Transverse colon (tissue), 4 donors: Measurements from ENCODE around the gene AMFR. TPM values are rescaled to one million over a fixed set of nuclear protein-coding genes. Genes with fewer than 3 reads are reported as not detected.

Source experiments
- DNase-seq: peaks from one replicate; pipeline ENCODE4 v3.0.0-alpha.2; 2019
- H3K27ac ChIP-seq, 4 donors: fragments of 200-600 bp; sonication (generic); 2 replicates each; pipeline ENCODE4 v1.5.1; 2016 to 2018; ENCODE audit warnings: inconsistent platforms in 4 of 4
- H3K27me3 ChIP-seq: fragments of 200-600 bp; sonication (generic); 2 replicates; pipeline ENCODE4 v1.5.1; 2017; ENCODE audit warnings: inconsistent platforms
- H3K36me3 ChIP-seq, 4 donors: fragments of 200-600 bp; sonication (generic); 2 replicates each; pipeline ENCODE4 v1.5.1; 2017 to 2019; ENCODE audit warnings: inconsistent platforms in 4 of 4
- H3K4me1 ChIP-seq, 4 donors: fragments of 200-600 bp; sonication (generic); 2 replicates each; pipeline ENCODE4 v1.5.1; 2017 to 2020; ENCODE audit warnings: inconsistent platforms in 4 of 4
- H3K4me3 ChIP-seq, 4 donors: fragments of 200-600 bp; sonication (generic); 1 replicate in 1 of 4; 2 replicates in 3 of 4; pipeline versions ENCODE4 v1.5.1 to v1.6.1; 2017 to 2019; ENCODE audit warnings: inconsistent platforms in 4 of 4
- H3K9me3 ChIP-seq, 2 donors: fragments of 200-600 bp; sonication (generic); 2 replicates each; pipeline ENCODE4 v1.5.1; 2017 to 2019; ENCODE audit warnings: inconsistent platforms in 2 of 2
- EP300 ChIP-seq: sonication (generic); formaldehyde crosslinking; IDR thresholded peaks from one replicate; pipeline ENCODE4 v1.6.1; 2017; ENCODE audit warnings: antibody characterized with exemption, low read depth
- POLR2A ChIP-seq: fragments of 450-650 bp; IDR thresholded peaks from one replicate; pipeline ENCODE4 v1.6.1; 2016; ENCODE audit warnings: antibody characterized with exemption, mild to moderate bottlenecking, moderate library complexity
- POLR2AphosphoS5 ChIP-seq, 3 donors: sonication (generic); formaldehyde crosslinking; IDR thresholded peaks; one replicate each; pipeline ENCODE4 v1.6.1; 2016; ENCODE audit warnings: antibody characterized with exemption in 3 of 3
- WGBS, 2 donors: methylation state at CpG; one replicate each; pipeline ENCODE4 v1.1.5; 2018; ENCODE audit warnings: low coverage in 1 of 2; 5-methylcytosine and 5-hydroxymethylcytosine counted together
- in situ Hi-C, 4 donors: fragments of 200-750 bp; cut with MboI; loops; one replicate each; pipeline versions ENCODE4 v1.15.0 to v1.15.1; 2017; ENCODE audit warnings: low sequenced_read_pairs in 3 of 4, low pct_ligation_motif_present in 1 of 4, low pct_unique_long_range_greater_than_20kb in 1 of 4
- intact Hi-C: fragments of 100-400 bp; cut with DNase I; formaldehyde crosslinking; loops from one replicate; pipeline ENCODE4 v1.15.1; 2023; ENCODE audit warnings: low total_unique reads
- total RNA-seq, 4 donors: library from RNA; depleted of rRNA; stranded (reverse); fragments of >200 nt; gene quantifications; one replicate each; pipeline ENCODE4 v1.1.0, GENCODE V29; 2016
- TF ChIP-seq, protein P1 (sequence below), 5 experiments: fragments of 200-600 bp in 3 of 5; fragments of 450-650 bp in 2 of 5; sonication (generic) in 3 of 5; IDR thresholded peaks; 1 replicate in 2 of 5; 2 replicates in 3 of 5; pipeline ENCODE4 v1.5.1; 2016 to 2017; ENCODE audit warnings: antibody characterized with exemption in 5 of 5, inconsistent platforms in 3 of 5, mild to moderate bottlenecking in 2 of 5, moderate library complexity in 1 of 5

AMFR gene
- total RNA-seq, 4 donors from 2014 or later, result 60.7 to 156 (median 114) TPM

DNA sequence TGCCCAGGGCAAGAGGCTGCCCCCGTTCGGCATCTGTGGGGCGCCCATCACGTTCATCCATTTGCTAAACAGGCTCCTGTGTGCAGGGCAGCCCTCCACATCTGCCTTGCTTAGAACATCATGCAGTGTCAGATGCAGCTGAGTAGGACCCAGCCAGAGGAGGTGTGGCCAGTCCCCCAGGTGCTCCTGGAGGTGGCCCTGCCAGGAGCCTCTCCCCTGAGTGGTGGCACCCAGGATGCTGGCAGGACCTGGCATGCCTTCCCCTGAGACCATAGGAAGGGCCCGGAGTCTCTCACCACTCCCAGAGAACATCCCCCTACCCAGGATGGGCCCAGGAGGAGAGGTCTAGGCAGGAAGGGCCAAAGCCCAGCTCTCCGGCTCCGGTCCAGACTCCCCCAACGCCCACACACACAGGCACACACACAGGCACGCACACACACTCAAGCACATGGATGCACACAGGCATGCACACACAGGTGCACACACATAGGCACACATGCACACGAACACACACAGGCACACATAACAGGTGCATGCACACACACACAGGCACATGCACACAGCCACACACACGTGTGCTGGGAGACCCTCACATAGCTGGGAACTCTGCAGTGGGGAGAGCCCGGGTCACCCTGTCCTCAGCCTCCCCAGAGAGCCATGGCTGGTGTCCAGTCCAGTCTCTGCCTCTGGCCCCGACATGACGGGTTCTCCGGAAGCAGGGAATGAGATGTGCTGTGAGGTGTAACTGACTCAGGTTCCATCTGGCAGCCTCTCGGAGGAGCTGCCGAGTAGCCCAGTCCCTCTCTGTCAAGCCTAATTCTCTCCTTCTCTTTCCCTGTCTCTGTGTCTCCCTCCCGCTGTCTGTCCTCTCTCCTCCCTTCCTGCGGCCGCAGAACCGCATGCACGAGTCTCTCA lies 74.6 kb downstream of the AMFR start:
- in situ Hi-C loops, result no loop called here
- intact Hi-C loops, result no loop called here
- TF ChIP-seq, protein P1, sequence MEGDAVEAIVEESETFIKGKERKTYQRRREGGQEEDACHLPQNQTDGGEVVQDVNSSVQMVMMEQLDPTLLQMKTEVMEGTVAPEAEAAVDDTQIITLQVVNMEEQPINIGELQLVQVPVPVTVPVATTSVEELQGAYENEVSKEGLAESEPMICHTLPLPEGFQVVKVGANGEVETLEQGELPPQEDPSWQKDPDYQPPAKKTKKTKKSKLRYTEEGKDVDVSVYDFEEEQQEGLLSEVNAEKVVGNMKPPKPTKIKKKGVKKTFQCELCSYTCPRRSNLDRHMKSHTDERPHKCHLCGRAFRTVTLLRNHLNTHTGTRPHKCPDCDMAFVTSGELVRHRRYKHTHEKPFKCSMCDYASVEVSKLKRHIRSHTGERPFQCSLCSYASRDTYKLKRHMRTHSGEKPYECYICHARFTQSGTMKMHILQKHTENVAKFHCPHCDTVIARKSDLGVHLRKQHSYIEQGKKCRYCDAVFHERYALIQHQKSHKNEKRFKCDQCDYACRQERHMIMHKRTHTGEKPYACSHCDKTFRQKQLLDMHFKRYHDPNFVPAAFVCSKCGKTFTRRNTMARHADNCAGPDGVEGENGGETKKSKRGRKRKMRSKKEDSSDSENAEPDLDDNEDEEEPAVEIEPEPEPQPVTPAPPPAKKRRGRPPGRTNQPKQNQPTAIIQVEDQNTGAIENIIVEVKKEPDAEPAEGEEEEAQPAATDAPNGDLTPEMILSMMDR (IDR thresholded peaks at IDR 0.05), result no peak
- TF ChIP-seq POLR2A (no peak), EP300 (no peak), POLR2AphosphoS5 (IDR thresholded peaks at IDR 0.05) (no peak)

DNA sequence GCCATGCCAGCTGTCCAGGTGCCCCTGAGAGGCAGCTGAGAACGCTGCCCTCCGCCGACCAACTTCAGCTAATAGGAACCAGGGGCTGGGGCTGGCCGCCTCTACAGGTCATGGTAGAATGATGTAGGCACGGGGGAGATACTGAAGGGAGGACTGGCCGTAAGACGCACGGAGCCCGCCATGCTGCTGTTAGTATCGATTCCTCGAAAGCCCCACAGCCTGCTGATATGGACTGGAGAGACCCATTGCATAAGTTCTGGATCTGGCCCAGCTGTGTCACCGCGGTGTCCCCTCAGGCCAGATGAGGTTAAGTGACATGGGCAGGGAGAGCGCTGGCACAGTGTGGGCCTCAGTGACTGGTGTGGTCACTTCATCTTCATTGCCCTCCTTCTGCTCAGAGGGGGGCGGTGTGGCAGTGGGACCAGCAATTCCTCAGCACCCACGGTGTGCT lies 75.6 kb downstream of the AMFR start:
- Histone ChIP-seq H3K27me3 (no peaks in the 10 kb centered on the region), H3K9me3 (no peaks in the 10 kb centered on the region), H3K4me3 (no peak overlapping the region), H3K27ac (no peak overlapping the region), H3K36me3 (no peaks in the 10 kb centered on the region), H3K4me1 (no peaks in the 10 kb centered on the region)
- intact Hi-C loops (no loop called here), in situ Hi-C loops (no loop called here)
- DNase-seq, result no peak
- WGBS, 2 donors, result 93 to 94% methylated on average over 5 to 16 of the region's 16 CpGs
- no peak for TF ChIP-seq EP300
- no peak for TF ChIP-seq POLR2AphosphoS5 (IDR thresholded peaks at IDR 0.05)
- TF ChIP-seq POLR2A, result no peak
- TF ChIP-seq, protein P1 (IDR thresholded peaks at IDR 0.05), result no peak

More for the DNA sequence above, 74.6 kb downstream of the AMFR start:
- no peaks in the 10 kb centered on the region for H3K27me3 ChIP-seq
- peaks cover 0 to under 1% (median 0%) of the 10 kb centered on the region in 4 donors for H3K4me1 ChIP-seq
- H3K4me3 ChIP-seq, result no peak overlapping the region
- DNase-seq, result no peak
- H3K27ac ChIP-seq, result no peak overlapping the region
- no peaks in the 10 kb centered on the region for H3K36me3 ChIP-seq
- WGBS, 2 donors, result 88 to 89% methylated on average over 6 to 22 of the region's 22 CpGs
- no peaks in the 10 kb centered on the region for H3K9me3 ChIP-seq

DNA sequence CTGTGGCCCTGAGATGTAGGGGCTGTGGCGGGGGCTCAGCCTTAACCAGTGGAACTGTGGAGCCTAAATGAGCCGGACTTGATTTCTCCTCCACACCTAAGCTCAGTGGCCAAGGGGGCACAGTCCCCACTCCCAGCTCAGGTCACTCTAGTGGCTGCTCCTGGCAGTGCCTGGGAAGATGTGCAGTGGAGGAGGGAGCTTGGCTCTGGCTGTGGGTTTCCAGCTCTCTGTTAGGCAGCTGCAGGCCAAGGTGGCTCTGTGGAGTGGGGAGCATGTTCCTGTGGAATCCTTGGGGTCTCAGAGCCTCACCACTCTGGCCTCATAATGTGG lies 76.3 kb downstream of the AMFR start:
- H3K27ac ChIP-seq, result no peak overlapping the region
- no peaks in the 10 kb centered on the region for H3K27me3 ChIP-seq
- DNase-seq, result no peak
- TF ChIP-seq EP300 (no peak), POLR2AphosphoS5 (IDR thresholded peaks at IDR 0.05) (no peak), POLR2A (no peak)
- TF ChIP-seq, protein P1 (IDR thresholded peaks at IDR 0.05), result no peak
- in situ Hi-C loops (no loop called here), intact Hi-C loops (no loop called here)
- no peak overlapping the region for H3K4me3 ChIP-seq
- no peaks in the 10 kb centered on the region for H3K4me1 ChIP-seq
- no peaks in the 10 kb centered on the region for H3K36me3 ChIP-seq
- no peaks in the 10 kb centered on the region for H3K9me3 ChIP-seq
- whole genome bisulfite sequencing, 2 donors, result 94% methylated on average over 2 of the region's 2 CpGs; no CpG with 5 or more reads in 1 of the 2 donors

DNA sequence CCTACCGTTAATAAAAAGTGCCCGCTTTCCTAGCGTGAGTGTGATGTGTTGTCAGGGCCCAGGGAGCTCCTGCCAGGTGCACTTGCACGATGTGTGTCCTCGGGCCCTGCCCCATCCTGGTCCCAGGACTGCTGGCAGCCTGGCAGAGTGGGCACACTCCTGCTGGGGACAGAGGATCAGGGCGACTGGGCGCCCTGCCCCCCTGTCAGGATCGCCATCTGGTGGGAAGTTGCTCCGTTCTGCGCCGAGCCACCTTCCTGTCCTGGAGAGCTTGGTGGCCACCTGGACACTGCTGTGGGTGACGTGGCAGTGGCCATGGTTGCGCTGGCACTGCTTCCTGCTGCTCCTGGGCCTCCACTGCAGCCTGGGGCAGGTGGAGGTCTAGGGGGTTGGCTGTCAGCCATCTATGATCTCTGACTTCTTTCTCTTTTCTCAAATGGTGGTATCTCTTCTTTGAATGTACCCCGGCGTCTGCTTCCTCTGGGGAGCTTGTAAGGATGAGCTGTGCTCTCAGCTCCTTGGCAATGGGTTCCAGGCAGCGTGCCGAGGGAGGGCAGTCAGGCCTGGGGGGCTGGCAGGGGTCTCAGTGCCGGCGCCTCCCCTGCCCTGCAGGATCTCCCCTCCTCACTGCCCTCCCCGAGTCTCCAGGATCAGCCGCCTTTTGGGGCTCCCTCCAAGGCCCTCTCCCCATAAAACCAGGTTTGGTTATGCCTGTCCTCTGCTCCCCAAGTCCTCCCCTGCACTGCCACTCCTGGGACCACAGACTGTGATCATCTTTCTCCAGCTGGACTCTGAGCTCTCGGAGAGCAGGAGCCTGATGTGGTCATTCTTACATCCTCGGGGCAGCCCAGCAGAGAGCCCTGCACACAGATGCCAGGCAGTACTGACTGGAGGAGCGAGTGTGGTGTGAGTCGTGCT lies 76.9 kb downstream of the AMFR start:
- no peak for DNase-seq
- TF ChIP-seq POLR2AphosphoS5 (IDR thresholded peaks at IDR 0.05) (no peak), EP300 (no peak), POLR2A (no peak)
- TF ChIP-seq, protein P1 (IDR thresholded peaks at IDR 0.05), result no peak
- 87 to 88% methylated on average over 3 to 25 of the region's 25 CpGs for WGBS, 2 donors
- H3K9me3 ChIP-seq, result no peaks in the 10 kb centered on the region
- intact Hi-C loops (no loop called here), in situ Hi-C loops (no loop called here)
- H3K4me1 ChIP-seq, result no peaks in the 10 kb centered on the region
- no peaks in the 10 kb centered on the region for H3K27me3 ChIP-seq
- no peaks in the 10 kb centered on the region for H3K36me3 ChIP-seq
- no peak overlapping the region for H3K27ac ChIP-seq
- H3K4me3 ChIP-seq, result no peak overlapping the region
